NT2/D1 (cell line): ENCODE data around the gene CDH4.

ENCODE experiments used
- DNase-seq: peaks from one replicate; pipeline ENCODE4 v3.0.0-alpha.2; 2011; ENCODE audit warnings: low read depth, low spot score
- H3K27me3 ChIP-seq: 2 replicates; pipeline ENCODE4 v1.6.0; 2011; ENCODE audit warnings: mild to moderate bottlenecking; ENCODE audit not compliant: insufficient read length, insufficient read depth
- H3K36me3 ChIP-seq: 2 replicates; pipeline ENCODE4 v1.6.1; 2011; ENCODE audit warnings: mild to moderate bottlenecking, low read length, mixed read lengths; ENCODE audit not compliant: insufficient read depth, insufficient read length
- H3K4me1 ChIP-seq: 2 replicates; pipeline ENCODE4 v1.5.1; 2011; ENCODE audit not compliant: insufficient read depth, insufficient read length
- H3K4me3 ChIP-seq: 2 replicates; pipeline ENCODE4 v1.5.1; 2011; ENCODE audit warnings: low read depth; ENCODE audit not compliant: insufficient read length
- H3K9ac ChIP-seq: 2 replicates; pipeline ENCODE4 v1.6.0; 2011; ENCODE audit warnings: low read depth; ENCODE audit not compliant: insufficient read length
- H3K9me3 ChIP-seq: 2 replicates; pipeline ENCODE4 v1.5.1; 2011; ENCODE audit warnings: mild to moderate bottlenecking, low read length; ENCODE audit not compliant: insufficient read depth
- SUZ12 ChIP-seq: IDR thresholded peaks from 2 replicates; pipeline ENCODE4 v1.6.1; 2011; ENCODE audit not compliant: insufficient read length, insufficient read depth; ENCODE audit errors: extremely low read depth
- YY1 ChIP-seq: IDR thresholded peaks from 2 replicates; pipeline ENCODE4 v1.6.1; 2011; ENCODE audit not compliant: insufficient read length, insufficient read depth
- ZNF274 ChIP-seq: IDR thresholded peaks from 2 replicates; pipeline ENCODE4 v1.6.1; 2011; ENCODE audit warnings: mild to moderate bottlenecking, low read depth, low read length

Gene CDH4

DNA sequence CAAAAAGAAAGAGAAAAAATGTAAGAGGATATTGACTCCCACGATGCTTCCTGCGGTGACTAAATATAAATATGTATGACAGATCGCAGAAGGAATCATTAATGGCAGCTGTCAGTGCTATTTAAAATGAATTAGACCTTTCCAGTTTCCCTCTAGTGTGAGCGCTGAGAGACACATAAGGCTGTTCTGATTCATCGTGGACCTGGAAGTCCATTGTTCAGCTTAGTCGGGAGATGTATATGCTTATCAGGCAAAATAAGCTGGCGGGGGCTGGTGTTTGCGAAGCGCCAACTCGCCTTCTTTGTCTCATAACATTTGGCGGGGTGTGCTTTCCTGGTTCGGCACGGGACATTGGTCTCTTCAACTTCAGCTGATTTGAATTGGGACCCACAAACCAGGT lies 95.4 kb downstream of the CDH4 start:
- DNase-seq, result no peak
- no peaks in the 10 kb centered on the region for H3K4me1 ChIP-seq

DNA sequence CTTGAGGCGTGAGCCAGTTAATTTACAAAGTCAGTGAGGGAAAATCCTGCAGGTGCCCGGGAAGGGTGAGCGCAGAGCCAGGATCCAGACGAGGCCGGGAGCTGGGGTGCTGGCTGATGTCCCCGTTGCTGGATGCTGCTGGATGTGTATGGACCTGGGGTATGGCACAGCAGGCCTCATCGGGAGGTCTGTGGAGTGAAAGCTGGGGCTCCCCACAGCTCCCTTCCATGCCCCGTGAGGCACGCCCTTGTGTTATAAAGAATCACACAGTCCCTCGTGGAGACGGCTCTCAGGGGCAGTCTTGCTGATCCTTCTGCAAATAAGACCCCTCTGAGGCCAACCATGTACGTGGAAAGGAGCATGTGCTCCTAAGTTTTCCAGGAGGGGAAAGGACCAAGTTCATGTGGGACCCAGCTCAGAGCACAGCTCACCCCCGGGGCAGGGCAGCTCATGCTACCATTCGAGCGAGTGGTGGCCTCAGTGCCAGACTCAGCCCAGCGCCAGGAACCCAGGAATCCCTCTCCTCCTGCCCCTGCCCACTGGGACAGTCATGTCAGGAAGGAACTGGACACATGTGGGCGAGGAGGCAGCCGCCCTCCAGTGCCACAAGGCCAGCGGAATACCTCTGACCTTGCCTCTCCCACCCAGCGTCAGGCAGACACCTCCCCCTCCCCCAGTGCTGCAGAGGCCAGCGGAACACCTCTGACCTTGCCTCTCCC lies 97.5 kb downstream of the CDH4 start:
- Histone ChIP-seq H3K27me3 (peaks cover 58% of the 10 kb centered on the region), H3K4me1 (no peaks in the 10 kb centered on the region), H3K9ac (no peak overlapping the region), H3K9me3 (peaks cover 21% of the 10 kb centered on the region; the same call in 1 of the 2 replicates), H3K4me3 (no peak overlapping the region), H3K36me3 (no peaks in the 10 kb centered on the region)
- TF ChIP-seq YY1, result no peak
- no peak for DNase-seq

More for the DNA sequence above, 95.4 kb downstream of the CDH4 start:
- Histone ChIP-seq H3K27me3 (peaks cover 70% of the 10 kb centered on the region), H3K4me3 (no peak overlapping the region), H3K9me3 (peaks cover 21% of the 10 kb centered on the region; the same call in 1 of the 2 replicates), H3K36me3 (no peaks in the 10 kb centered on the region), H3K9ac (no peak overlapping the region)
- TF ChIP-seq YY1 (no peak), ZNF274 (no peak), SUZ12 (no peak)

GRCh38 chr20:61350500-61351250 lies 98.6 kb downstream of the CDH4 start:
- no peak for TF ChIP-seq YY1
- no peak for TF ChIP-seq ZNF274
- no peak for TF ChIP-seq SUZ12
- no peak for DNase-seq
- H3K9ac ChIP-seq, result no peak overlapping the region
- H3K4me1 ChIP-seq, result no peaks in the 10 kb centered on the region
- no peaks in the 10 kb centered on the region for H3K36me3 ChIP-seq
- peaks cover 58% of the 10 kb centered on the region for H3K27me3 ChIP-seq
- peaks cover 21% of the 10 kb centered on the region; the same call in 1 of the 2 replicates for H3K9me3 ChIP-seq
- no peak overlapping the region for H3K4me3 ChIP-seq

DNA sequence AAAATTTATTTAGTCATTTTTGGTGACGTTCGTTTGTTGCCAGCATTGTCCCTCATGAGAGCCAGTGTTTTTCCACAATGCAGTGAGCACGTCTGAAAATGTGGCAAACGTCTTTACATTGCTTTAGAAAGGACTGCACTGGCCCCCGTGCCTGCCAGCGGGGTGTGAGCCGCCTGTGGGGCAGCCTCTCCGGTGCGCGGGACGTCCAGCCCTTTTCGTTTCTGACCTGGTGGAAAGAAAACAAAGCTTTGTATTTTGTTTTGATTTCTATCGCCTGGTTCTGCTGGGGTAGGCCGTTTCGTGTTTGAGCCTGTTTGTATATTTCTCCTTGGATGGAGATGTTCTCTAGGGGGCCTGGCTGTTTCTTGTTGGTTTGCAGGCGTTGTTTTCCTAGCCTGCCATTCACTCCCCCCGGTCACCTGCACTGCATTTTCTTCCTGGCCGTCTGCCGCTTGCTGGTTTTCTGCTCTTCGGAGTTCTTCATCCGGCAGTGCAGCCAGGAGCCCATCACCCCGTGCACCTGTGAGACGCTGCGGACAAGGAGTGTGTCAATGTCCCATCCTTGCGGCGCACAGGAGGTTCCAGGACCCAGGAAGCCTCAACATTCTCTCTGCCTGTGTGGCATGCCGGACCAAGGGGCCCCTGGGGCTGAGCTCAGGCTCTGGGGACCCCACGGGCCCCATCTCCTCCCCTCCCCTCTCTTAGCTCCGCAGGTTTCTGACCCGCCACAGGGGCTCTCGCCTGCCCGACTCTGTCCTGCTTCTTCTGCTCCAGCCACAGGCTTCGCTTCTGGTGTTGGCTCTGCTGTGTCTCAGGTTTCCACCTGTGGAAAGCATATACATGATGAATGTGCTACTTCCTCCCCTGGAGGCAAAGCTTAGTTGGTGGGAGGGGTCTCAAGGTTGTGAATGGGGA lies 100.5 kb downstream of the CDH4 start:
- TF ChIP-seq ZNF274 (no peak), YY1 (no peak), SUZ12 (no peak)
- no peaks in the 10 kb centered on the region for H3K36me3 ChIP-seq
- no peak overlapping the region for H3K9ac ChIP-seq
- no peak overlapping the region for H3K4me3 ChIP-seq
- peaks cover 21% of the 10 kb centered on the region; the same call in 1 of the 2 replicates for H3K9me3 ChIP-seq
- no peak for DNase-seq
- peaks cover 62% of the 10 kb centered on the region for H3K27me3 ChIP-seq
- H3K4me1 ChIP-seq, result no peaks in the 10 kb centered on the region

GRCh38 chr20:61353261-61354000 lies 101.4 kb downstream of the CDH4 start:
- no peak for DNase-seq
- Histone ChIP-seq H3K9ac (no peak overlapping the region), H3K27me3 (peaks cover 62% of the 10 kb centered on the region), H3K9me3 (peaks cover 13% of the 10 kb centered on the region; the same call in 1 of the 2 replicates), H3K4me1 (no peaks in the 10 kb centered on the region), H3K36me3 (no peaks in the 10 kb centered on the region), H3K4me3 (no peak overlapping the region)
- TF ChIP-seq SUZ12 (no peak), ZNF274 (no peak), YY1 (no peak)

- Histone ChIP-seq H3K9me3 (peaks cover 9% of the 10 kb centered on the region; the same call in 1 of the 2 replicates), H3K36me3 (no peaks in the 10 kb centered on the region), H3K9ac (no peak overlapping the region), H3K4me3 (no peak overlapping the region), H3K27me3 (peaks cover 62% of the 10 kb centered on the region), H3K4me1 (no peaks in the 10 kb centered on the region)
- TF ChIP-seq YY1 (no peak), ZNF274 (no peak), SUZ12 (no peak)
- DNase-seq, result no peak
Observed at GRCh38 chr20:61354001-61354390, 101.9 kb downstream of the CDH4 start.
